SK-N-SH (cell line): ENCODE measurements around the gene GCNT2.

Source experiments
- RAD21 ChIP-seq: IDR thresholded peaks from 2 replicates; pipeline ENCODE4 v1.6.1; 2012; ENCODE audit warnings: mild to moderate bottlenecking, low read length
- SIN3A ChIP-seq: IDR thresholded peaks from 2 replicates; pipeline ENCODE4 v1.6.1; 2012; ENCODE audit warnings: low read depth, mild to moderate bottlenecking, low read length, moderate library complexity, borderline replicate concordance
- ZBTB33 ChIP-seq: IDR thresholded peaks from 2 replicates; pipeline ENCODE4 v1.4.0; 2012; ENCODE audit warnings: low read depth, borderline replicate concordance

GRCh38 chr6:10552270-10552810 is 31.2 kb downstream of the GCNT2 start:
- no peak for TF ChIP-seq ZBTB33
- no peak for TF ChIP-seq SIN3A
- TF ChIP-seq RAD21, result no peak
